ENCODE measurements around the gene GAL.

DNA sequence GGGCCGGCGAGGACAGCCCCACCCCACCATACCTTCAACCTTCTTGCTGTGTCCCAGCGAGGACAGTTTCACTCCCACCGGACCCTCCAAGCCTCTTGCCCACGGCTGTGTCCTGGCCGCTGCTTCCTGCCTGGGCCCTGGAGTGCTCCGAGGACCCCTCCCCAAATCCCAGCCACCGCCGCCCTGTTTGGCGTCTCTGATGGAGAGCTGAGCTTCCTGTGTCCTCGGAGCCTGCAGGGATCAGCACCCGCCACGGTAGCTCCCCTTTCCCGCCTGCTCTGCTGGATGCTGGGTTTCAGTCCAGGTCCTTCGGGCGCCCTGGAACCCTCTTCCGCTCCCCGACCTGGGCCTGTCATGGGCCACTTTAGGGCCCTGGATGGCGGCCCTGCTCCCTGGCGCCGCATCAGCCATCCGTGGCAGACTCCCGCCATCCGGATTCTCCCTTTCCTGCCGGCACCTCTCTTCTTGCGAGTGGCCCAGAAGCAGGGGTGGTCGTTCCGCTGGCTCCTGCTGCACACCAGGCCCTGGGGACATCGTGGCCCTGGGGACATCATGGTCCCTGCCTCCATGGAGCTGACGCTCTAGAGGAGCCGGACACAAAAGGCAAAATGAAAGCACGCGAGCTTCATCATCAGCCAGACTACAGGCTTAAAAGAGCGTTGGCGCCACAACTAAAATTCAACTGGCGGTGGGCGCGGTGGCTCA lies 34.3 kb upstream of the GAL start:
- no peak for TF ChIP-seq CTCF (IDR thresholded peaks at IDR 0.05)
- TF ChIP-seq EP300 (IDR thresholded peaks at IDR 0.05): no peak
- TF ChIP-seq POLR2A (IDR thresholded peaks at IDR 0.05): no peak
- TF ChIP-seq POLR2AphosphoS5 (IDR thresholded peaks at IDR 0.05): no peak

All from suprapubic skin (tissue), 4 donors.